Type B pancreatic cell (in vitro differentiated cells): ENCODE results near the gene LEMD3. TPM values are rescaled to one million over a fixed set of nuclear protein-coding genes. Genes with fewer than 3 reads are reported as not detected.

Source experiments
- DNase-seq: peaks from one replicate; pipeline ENCODE4 v3.0.0; 2021; ENCODE audit warnings: mixed read lengths; ENCODE audit not compliant: unreplicated experiment; ENCODE audit errors: extremely low spot score
- H3K27ac Mint-ChIP-seq: 2 replicates; pipeline ENCODE4 v1.8.0; 2021; ENCODE audit warnings: mild to moderate bottlenecking, mixed read lengths
- H3K27me3 Mint-ChIP-seq: 2 replicates; pipeline ENCODE4 v1.8.0; 2021; ENCODE audit warnings: mixed read lengths
- H3K36me3 Mint-ChIP-seq: 2 replicates; pipeline ENCODE4 v1.8.0; 2021; ENCODE audit warnings: mixed read lengths
- H3K4me1 Mint-ChIP-seq: one replicate; pipeline ENCODE4 v1.8.0; 2021; ENCODE audit warnings: mixed read lengths; ENCODE audit not compliant: unreplicated experiment
- H3K4me3 Mint-ChIP-seq: 2 replicates; pipeline ENCODE4 v1.8.0; 2021; ENCODE audit warnings: mild to moderate bottlenecking, mixed read lengths
- H3K9me3 Mint-ChIP-seq: 2 replicates; pipeline ENCODE4 v1.8.0; 2021; ENCODE audit warnings: mixed read lengths
- CTCF ChIP-seq: fragments of 200-600 bp; sonication (generic); conservative IDR thresholded peaks from 2 replicates; pipeline ENCODE4 v1.5.0; 2021; ENCODE audit warnings: antibody characterized with exemption, mild to moderate bottlenecking
- total RNA-seq: library from RNA; stranded (reverse); gene quantifications from 2 replicates; pipeline ENCODE4 v1.2.1, GENCODE V29; 2021; ENCODE audit warnings: low replicate concordance

Gene LEMD3
- total RNA-seq, 1 donor from 2014 or later: 40.6 TPM

GRCh38 chr12:65232476-65233077 is 63.2 kb downstream of the LEMD3 start:
- H3K27ac Mint-ChIP-seq: no peak overlapping the region
- H3K27me3 Mint-ChIP-seq: no peaks in the 10 kb centered on the region
- peaks cover 17% of the 10 kb centered on the region for H3K9me3 Mint-ChIP-seq
- H3K4me1 Mint-ChIP-seq: peaks cover 3% of the 10 kb centered on the region
- no peak for DNase-seq
- peak; percentile 76 for TF ChIP-seq CTCF
- H3K4me3 Mint-ChIP-seq: no peak overlapping the region
- H3K36me3 Mint-ChIP-seq: peaks cover 28% of the 10 kb centered on the region

GRCh38 chr12:65237153-65237552 is 67.8 kb downstream of the LEMD3 start:
- no peak overlapping the region for H3K4me3 Mint-ChIP-seq
- H3K9me3 Mint-ChIP-seq: no peaks in the 10 kb centered on the region
- no peaks in the 10 kb centered on the region for H3K27me3 Mint-ChIP-seq
- no peak overlapping the region for H3K27ac Mint-ChIP-seq
- no peak for TF ChIP-seq CTCF
- peaks cover 3% of the 10 kb centered on the region for H3K4me1 Mint-ChIP-seq
- peaks cover 3% of the 10 kb centered on the region for H3K36me3 Mint-ChIP-seq
- no peak for DNase-seq

- no peaks in the 10 kb centered on the region for H3K9me3 Mint-ChIP-seq
- peaks cover 14% of the 10 kb centered on the region for H3K36me3 Mint-ChIP-seq
- no peak overlapping the region for H3K27ac Mint-ChIP-seq
- no peaks in the 10 kb centered on the region for H3K27me3 Mint-ChIP-seq
- no peaks in the 10 kb centered on the region for H3K4me1 Mint-ChIP-seq
- TF ChIP-seq CTCF: no peak
- no peak for DNase-seq
- no peak overlapping the region for H3K4me3 Mint-ChIP-seq
Observed at GRCh38 chr12:65238609-65239008, 69.2 kb downstream of the LEMD3 start.

GRCh38 chr12:65248656-65249633 is 79.6 kb downstream of the LEMD3 start:
- Mint-ChIP-seq H3K9me3 (no peaks in the 10 kb centered on the region), H3K36me3 (peaks cover 16% of the 10 kb centered on the region), H3K4me1 (no peaks in the 10 kb centered on the region), H3K4me3 (no peak overlapping the region), H3K27ac (no peak overlapping the region), H3K27me3 (no peaks in the 10 kb centered on the region)
- TF ChIP-seq CTCF: no peak
- DNase-seq: no peak

GRCh38 chr12:65252515-65252914 is 83.1 kb downstream of the LEMD3 start:
- Mint-ChIP-seq H3K4me1 (no peaks in the 10 kb centered on the region), H3K9me3 (no peaks in the 10 kb centered on the region), H3K27ac (no peak overlapping the region), H3K4me3 (no peak overlapping the region), H3K27me3 (no peaks in the 10 kb centered on the region), H3K36me3 (peaks cover 14% of the 10 kb centered on the region)
- TF ChIP-seq CTCF: no peak
- no peak for DNase-seq
